AG04449 (cell line): ENCODE results near the gene SIT1.

ENCODE experiments used
- CTCF ChIA-PET: fragments of 350-600 bp; formaldehyde crosslinking; extraction: SDS; loops from one replicate; lab custom pipeline; 2021; ENCODE audit warnings: antibody characterized with exemption; lab: Yijun Ruan, JAX
- POLR2A ChIA-PET: fragments of 400-600, 350-600 bp; formaldehyde crosslinking; extraction: SDS; loops from one replicate; lab custom pipeline; 2020; ENCODE audit warnings: antibody characterized with exemption, inconsistent platforms; lab: Yijun Ruan, JAX
- DNase-seq: peaks from one replicate; pipeline ENCODE4 v3.0.0-alpha.2; 2010; ENCODE audit warnings: low read depth, low spot score
- H3K4me3 ChIP-seq: 2 replicates; pipeline ENCODE4 v1.5.1; 2011; ENCODE audit warnings: low read depth, mild to moderate bottlenecking, control low read depth, low read length
- CTCF ChIP-seq: IDR thresholded peaks from one replicate; pipeline ENCODE4 v1.5.1; 2011; ENCODE audit warnings: mild to moderate bottlenecking, moderate library complexity, low read length, control low read depth, inconsistent platforms; ENCODE audit not compliant: insufficient read depth; ENCODE audit errors: missing control alignments

The SIT1 gene

GRCh38 chr9:35682051-35682450 is 31.3 kb upstream of the SIT1 start:
- CTCF ChIA-PET: interaction anchor here (2.7 to 5.2 kb wide), 2 partner anchors 14 to 19 kb away, joined by 10 to 35 read pairs; partner anchors contain the start of gene ARHGEF39
- no peak for TF ChIP-seq CTCF
- POLR2A ChIA-PET: interaction anchor here (0.7 to 5.3 kb wide), 2 partner anchors 8 to 50 kb away, joined by 3 to 68 read pairs; partner anchors contain the start of genes TLN1 and TPM2

GRCh38 chr9:35681341-35682002 is 30.7 kb upstream of the SIT1 start:
- TF ChIP-seq CTCF: no peak
- no peak for DNase-seq
- H3K4me3 ChIP-seq: no peak overlapping the region
- ChIA-PET POLR2A (interaction anchor here (1.5 to 5.3 kb wide), 4 partner anchors 8 to 72 kb away, joined by 4 to 68 read pairs (median 10); partner anchors contain the start of gene TPM2), CTCF (no interaction called here)

More at GRCh38 chr9:35682051-35682450, 31.3 kb upstream of the SIT1 start:
- DNase-seq: no peak
- no peak overlapping the region for H3K4me3 ChIP-seq

- POLR2A ChIA-PET: interaction anchor here (0.6 to 5.3 kb wide), 12 partner anchors 9 to 191 kb away, joined by 3 to 68 read pairs (median 4); partner anchors contain the start of genes ARHGEF39, CCDC107, CREB3 and RUSC2
- CTCF ChIA-PET: interaction anchor here (1.3 to 1.7 kb wide), 3 partner anchors 15 to 19 kb away, joined by 5 to 6 read pairs (median 5); partner anchors contain the start of gene ARHGEF39
- DNase-seq: no peak
- TF ChIP-seq CTCF: no peak
- H3K4me3 ChIP-seq: no peak overlapping the region
Observed at GRCh38 chr9:35680331-35681105, 29.8 kb upstream of the SIT1 start.

- no peak overlapping the region for H3K4me3 ChIP-seq
- ChIA-PET CTCF (interaction anchor here (1.3 to 1.7 kb wide), 3 partner anchors 14 to 18 kb away, joined by 5 to 6 read pairs (median 5); partner anchors contain the start of gene ARHGEF39), POLR2A (interaction anchor here (0.6 to 5.3 kb wide), 13 partner anchors 10 to 190 kb away, joined by 3 to 68 read pairs (median 4); partner anchors contain the start of genes ARHGEF39, CCDC107, CREB3 and RUSC2)
Observed at GRCh38 chr9:35679766-35680330, 29.1 kb upstream of the SIT1 start.

GRCh38 chr9:35679091-35679490 is 28.4 kb upstream of the SIT1 start:
- DNase-seq: no peak
- H3K4me3 ChIP-seq: no peak overlapping the region
- TF ChIP-seq CTCF: no peak
- CTCF ChIA-PET: interaction anchor here (1.7 kb wide), 1 partner anchor 16 kb away, joined by 5 read pairs; no protein-coding TSS in a partner anchor
- POLR2A ChIA-PET: interaction anchor here (0.6 to 5.3 kb wide), 5 partner anchors 10 to 164 kb away, joined by 3 to 68 read pairs (median 8); partner anchors contain the start of gene TPM2

More at GRCh38 chr9:35679766-35680330, 29.1 kb upstream of the SIT1 start:
- no peak for DNase-seq
- no peak for TF ChIP-seq CTCF
